Stomach (tissue), 4 donors: Measurements from ENCODE around the gene BBS9.

Source experiments
- POLR2A ChIP-seq, 4 donors: fragments of 450-650 bp; IDR thresholded peaks; one replicate each; pipeline ENCODE4 v1.6.1; 2016; ENCODE audit warnings: antibody characterized with exemption in 4 of 4, control low read depth in 2 of 4, mild to moderate bottlenecking in 1 of 4, moderate library complexity in 1 of 4
- TF ChIP-seq, protein P1 (sequence below), 7 experiments: fragments of 450-650 bp in 4 of 7; fragments of 200-600 bp in 3 of 7; sonication (generic) in 3 of 7; IDR thresholded peaks; one replicate each; pipeline ENCODE4 v1.5.1; 2016 to 2019; ENCODE audit warnings: antibody characterized with exemption in 7 of 7, control low read depth in 2 of 7, mild to moderate bottlenecking in 1 of 7

DNA sequence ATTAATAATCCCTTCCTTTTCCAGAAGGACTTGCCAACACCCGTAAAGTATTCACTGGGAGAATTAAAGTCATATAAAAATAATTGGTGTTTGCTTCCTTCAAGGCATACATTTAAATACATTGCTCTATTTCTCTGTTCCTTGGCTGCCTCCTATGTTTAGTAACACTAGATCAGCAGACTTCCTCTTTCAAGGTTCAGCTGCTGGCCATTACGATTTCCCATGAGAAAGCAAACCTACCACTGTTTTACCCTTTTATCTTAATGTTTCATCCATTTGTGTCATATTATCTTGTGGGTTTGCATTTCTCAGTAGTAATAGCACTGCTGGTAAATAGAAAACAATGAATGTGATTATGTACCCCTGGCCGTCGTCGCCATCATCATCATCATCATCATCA is 462.1 kb downstream of the BBS9 start:
- TF ChIP-seq, protein P1, sequence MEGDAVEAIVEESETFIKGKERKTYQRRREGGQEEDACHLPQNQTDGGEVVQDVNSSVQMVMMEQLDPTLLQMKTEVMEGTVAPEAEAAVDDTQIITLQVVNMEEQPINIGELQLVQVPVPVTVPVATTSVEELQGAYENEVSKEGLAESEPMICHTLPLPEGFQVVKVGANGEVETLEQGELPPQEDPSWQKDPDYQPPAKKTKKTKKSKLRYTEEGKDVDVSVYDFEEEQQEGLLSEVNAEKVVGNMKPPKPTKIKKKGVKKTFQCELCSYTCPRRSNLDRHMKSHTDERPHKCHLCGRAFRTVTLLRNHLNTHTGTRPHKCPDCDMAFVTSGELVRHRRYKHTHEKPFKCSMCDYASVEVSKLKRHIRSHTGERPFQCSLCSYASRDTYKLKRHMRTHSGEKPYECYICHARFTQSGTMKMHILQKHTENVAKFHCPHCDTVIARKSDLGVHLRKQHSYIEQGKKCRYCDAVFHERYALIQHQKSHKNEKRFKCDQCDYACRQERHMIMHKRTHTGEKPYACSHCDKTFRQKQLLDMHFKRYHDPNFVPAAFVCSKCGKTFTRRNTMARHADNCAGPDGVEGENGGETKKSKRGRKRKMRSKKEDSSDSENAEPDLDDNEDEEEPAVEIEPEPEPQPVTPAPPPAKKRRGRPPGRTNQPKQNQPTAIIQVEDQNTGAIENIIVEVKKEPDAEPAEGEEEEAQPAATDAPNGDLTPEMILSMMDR (IDR thresholded peaks at IDR 0.05): no peak
- no peak for TF ChIP-seq POLR2A (IDR thresholded peaks at IDR 0.05)
